HepG2 (cell line): ENCODE results near the gene TUBAL3. TPM values are rescaled to one million over a fixed set of nuclear protein-coding genes. Genes with fewer than 3 reads are reported as not detected.

ENCODE experiments used
- ATAC-seq: fragments of 200-7000 bp; cut with Tn5 transposase; 3 replicates; pipeline ENCODE4 v1.9.1; 2020; ENCODE audit warnings: mild to moderate bottlenecking, moderate library complexity
- BruUV-seq: library from RNA; stranded (reverse); fragments of 400-500 nt; replicated peaks from 2 replicates; lab custom pipeline; 2021; lab: Mats Ljungman, UMichigan
- CTCF ChIA-PET: fragments of 300-600 bp; formaldehyde crosslinking; extraction: SDS; loops from one replicate; lab custom pipeline; 2021; ENCODE audit warnings: low total read pairs, inconsistent platforms, low intra/inter-chr PET ratio; lab: Yijun Ruan, JAX
- POLR2A ChIA-PET: fragments of 350-600 bp; sonication (Branson Sonifier 250); formaldehyde crosslinking; loops from one replicate; lab custom pipeline; 2020; ENCODE audit warnings: antibody characterized with exemption, inconsistent platforms; lab: Yijun Ruan, JAX
- DNase-seq: peaks from one replicate; pipeline ENCODE4 v3.0.0-alpha.2; 2015; ENCODE audit warnings: low spot score
- FAIRE-seq: peaks from 3 replicates; lab custom pipeline; 2011; peaks lifted over from hg19 to GRCh38; lab: Jason Lieb, UNC
- H2AFZ ChIP-seq: one replicate; pipeline ENCODE4 v1.6.1; 2011; ENCODE audit warnings: low read length, inconsistent platforms
- H3K27ac ChIP-seq: fragments of 300-600 bp; 3 replicates; pipeline ENCODE4 v1.8.0; 2011; ENCODE audit warnings: mixed run types, mild to moderate bottlenecking, mixed read lengths, low read length, inconsistent platforms; ENCODE audit not compliant: insufficient read depth; ENCODE audit errors: extremely low read length
- H3K27me3 ChIP-seq, 2 experiments: fragments of 200-600 bp in 1 of 2; 2 replicates in 1 of 2; 3 replicates in 1 of 2; pipeline versions ENCODE4 v1.6.0 to v1.8.0; 2011; ENCODE audit warnings: low read length in 2 of 2, mild to moderate bottlenecking in 2 of 2, moderate library complexity in 2 of 2, inconsistent platforms in 1 of 2; ENCODE audit not compliant: insufficient read depth in 2 of 2, control insufficient read depth in 1 of 2
- H3K36me3 ChIP-seq, 2 experiments: fragments of 200-600 bp in 1 of 2; replicated peaks in 1 of 2; 2 replicates in 1 of 2; 3 replicates in 1 of 2; pipeline versions ENCODE4 v1.5.1 to v1.8.0; 2011; ENCODE audit warnings: low read length in 2 of 2, inconsistent platforms in 1 of 2; ENCODE audit not compliant: insufficient read depth in 2 of 2, control insufficient read depth in 1 of 2
- H3K4me1 ChIP-seq: 2 replicates; pipeline ENCODE4 v1.5.1; 2012; ENCODE audit warnings: low read length, inconsistent platforms; ENCODE audit not compliant: insufficient read depth
- H3K4me2 ChIP-seq: 2 replicates; pipeline ENCODE4 v1.6.0; 2011; ENCODE audit warnings: low read depth, low read length, inconsistent platforms
- H3K4me3 ChIP-seq, 3 experiments: fragments of 200-600 bp in 1 of 3; sonication (generic), shearing (Covaris generic) in 1 of 3; replicated peaks in 1 of 3; 2 replicates each; pipeline ENCODE4 v1.5.1; 2011 to 2016; ENCODE audit warnings: low read length in 3 of 3, inconsistent platforms in 2 of 3, low read depth in 2 of 3, mild to moderate bottlenecking in 2 of 3, control low read depth in 1 of 3, mixed read lengths in 1 of 3; ENCODE audit not compliant: insufficient read depth in 1 of 3
- H3K79me2 ChIP-seq: one replicate; pipeline ENCODE4 v1.6.1; 2011; ENCODE audit warnings: low read length, inconsistent platforms; ENCODE audit not compliant: insufficient read depth
- H3K9ac ChIP-seq: 2 replicates; pipeline ENCODE4 v1.6.0; 2011; ENCODE audit warnings: mild to moderate bottlenecking, low read depth, low read length, inconsistent platforms; ENCODE audit not compliant: insufficient read depth
- H3K9me3 ChIP-seq: 2 replicates; pipeline ENCODE4 v1.5.1; 2012; ENCODE audit warnings: mild to moderate bottlenecking, low read length
- H4K20me1 ChIP-seq: 2 replicates; pipeline ENCODE4 v1.6.0; 2011; ENCODE audit warnings: inconsistent platforms, mild to moderate bottlenecking, low read length, moderate library complexity; ENCODE audit not compliant: insufficient read depth
- AFF4 ChIP-seq: sonication (generic); formaldehyde crosslinking; IDR thresholded peaks from 2 replicates; pipeline ENCODE4 v1.4.0; 2020; ENCODE audit warnings: missing genetic modification reagents
- CREB3 ChIP-seq: sonication (generic); formaldehyde crosslinking; IDR thresholded peaks from 2 replicates; pipeline ENCODE4 v1.5.0; 2020; ENCODE audit warnings: missing genetic modification reagents
- CREM ChIP-seq, 2 experiments: sonication (generic) in 1 of 2; formaldehyde crosslinking in 1 of 2; IDR thresholded peaks; 2 replicates each; pipeline versions ENCODE4 v1.4.0 to v1.6.1; 2016 to 2020; ENCODE audit warnings: antibody characterized with exemption in 1 of 2, mild to moderate bottlenecking in 1 of 2, missing genetic modification reagents in 1 of 2
- CTCF ChIP-seq: sonication (generic); formaldehyde crosslinking; IDR thresholded peaks from 2 replicates; pipeline ENCODE4 v1.5.0; 2020; ENCODE audit warnings: mild to moderate bottlenecking, missing genetic modification reagents, moderate library complexity
- MIXL1 ChIP-seq: IDR thresholded peaks from 2 replicates; pipeline ENCODE4 v1.6.1; 2016
- SMC3 ChIP-seq: IDR thresholded peaks from 2 replicates; pipeline ENCODE4 v1.6.1; 2011; ENCODE audit warnings: low read length, improper control_type of control experiment
- STAG1 ChIP-seq: sonication (generic); formaldehyde crosslinking; IDR thresholded peaks from 2 replicates; pipeline ENCODE4 v1.4.0; 2020; ENCODE audit warnings: missing genetic modification reagents
- ZFP90 ChIP-seq: sonication (generic); formaldehyde crosslinking; IDR thresholded peaks from 2 replicates; pipeline ENCODE4 v1.8.0; 2022; ENCODE audit warnings: missing genetic modification reagents, mild to moderate bottlenecking, inconsistent platforms, borderline replicate concordance
- ZNF12 ChIP-seq: sonication (generic); formaldehyde crosslinking; IDR thresholded peaks from 2 replicates; pipeline ENCODE4 v1.5.0; 2020; ENCODE audit warnings: missing genetic modification reagents
- ZNF282 ChIP-seq: fragments of 450-650 bp; IDR thresholded peaks from 2 replicates; pipeline ENCODE4 v1.6.1; 2018; ENCODE audit not compliant: partially characterized antibody
- ZNF382 ChIP-seq: sonication (generic); formaldehyde crosslinking; IDR thresholded peaks from 2 replicates; pipeline ENCODE4 v1.5.0; 2020; ENCODE audit warnings: missing genetic modification reagents, mild to moderate bottlenecking, borderline replicate concordance
- ZNF629 ChIP-seq: sonication (generic); formaldehyde crosslinking; conservative IDR thresholded peaks from 2 replicates; pipeline ENCODE4 v1.5.0; 2020; ENCODE audit warnings: missing genetic modification reagents
- ZNF720 ChIP-seq: sonication (generic); formaldehyde crosslinking; IDR thresholded peaks from 2 replicates; pipeline ENCODE4 v1.4.0; 2020; ENCODE audit warnings: missing genetic modification reagents
- ZNF746 ChIP-seq: sonication (generic); formaldehyde crosslinking; IDR thresholded peaks from 2 replicates; pipeline ENCODE4 v1.8.0; 2022; ENCODE audit warnings: mild to moderate bottlenecking, missing genetic modification reagents
- ZSCAN22 ChIP-seq: sonication (generic); formaldehyde crosslinking; IDR thresholded peaks from 2 replicates; pipeline ENCODE4 v1.4.0; 2020; ENCODE audit warnings: mild to moderate bottlenecking, missing genetic modification reagents
- ZSCAN5A ChIP-seq: sonication (generic); formaldehyde crosslinking; IDR thresholded peaks from 2 replicates; pipeline ENCODE4 v1.8.0; 2022; ENCODE audit warnings: mild to moderate bottlenecking, missing genetic modification reagents, borderline replicate concordance
- WGBS: methylation state at CpG from one replicate; pipeline ENCODE4 v1.1.6; 2017; ENCODE audit warnings: low lambda C conversion rate; 5-methylcytosine and 5-hydroxymethylcytosine counted together
- in situ Hi-C: cut with HindIII; loops from 2 replicates; pipeline ENCODE4 v1.10.0; 2017; ENCODE audit warnings: low pct_unique_long_range_greater_than_20kb; ENCODE audit not compliant: extremely low pct_ligation_motif_present
- intact Hi-C: fragments of 100-400 bp; cut with micrococcal nuclease; formaldehyde crosslinking; loops from one replicate; pipeline ENCODE4 v1.10.0; 2022; ENCODE audit not compliant: unreplicated experiment
- polyA plus RNA-seq, 8 experiments: library from polyadenylated mRNA; depleted of rRNA in 3 of 8; stranded (reverse) in 7 of 8; unstranded in 1 of 8; fragments of >200 nt; fragmentation: Illumina TruSeq in 4 of 8; extraction: Trizol in 4 of 8; gene quantifications; 2 replicates each; pipeline versions ENCODE4 v1.2.1 to v1.2.3, GENCODE V29; 2011 to 2016; ENCODE audit warnings: low read depth in 4 of 8, missing spikeins in 1 of 8, mixed read lengths in 1 of 8; ENCODE audit not compliant: insufficient read depth in 1 of 8
- total RNA-seq, 5 experiments: library from RNA; depleted of rRNA; stranded (reverse); fragments of >200 nt; fragmentation: Illumina TruSeq; extraction: Trizol; gene quantifications; 2 replicates each; pipeline ENCODE4 v1.2.3, GENCODE V29; 2016; ENCODE audit warnings: low read depth in 1 of 5

TUBAL3 gene
- total and polyA plus RNA-seq, 2 of the 13 experiments (the other 11 are each of a cell fraction or from before 2014, with no cell fraction given): 0.07 to 0.26 TPM

DNA sequence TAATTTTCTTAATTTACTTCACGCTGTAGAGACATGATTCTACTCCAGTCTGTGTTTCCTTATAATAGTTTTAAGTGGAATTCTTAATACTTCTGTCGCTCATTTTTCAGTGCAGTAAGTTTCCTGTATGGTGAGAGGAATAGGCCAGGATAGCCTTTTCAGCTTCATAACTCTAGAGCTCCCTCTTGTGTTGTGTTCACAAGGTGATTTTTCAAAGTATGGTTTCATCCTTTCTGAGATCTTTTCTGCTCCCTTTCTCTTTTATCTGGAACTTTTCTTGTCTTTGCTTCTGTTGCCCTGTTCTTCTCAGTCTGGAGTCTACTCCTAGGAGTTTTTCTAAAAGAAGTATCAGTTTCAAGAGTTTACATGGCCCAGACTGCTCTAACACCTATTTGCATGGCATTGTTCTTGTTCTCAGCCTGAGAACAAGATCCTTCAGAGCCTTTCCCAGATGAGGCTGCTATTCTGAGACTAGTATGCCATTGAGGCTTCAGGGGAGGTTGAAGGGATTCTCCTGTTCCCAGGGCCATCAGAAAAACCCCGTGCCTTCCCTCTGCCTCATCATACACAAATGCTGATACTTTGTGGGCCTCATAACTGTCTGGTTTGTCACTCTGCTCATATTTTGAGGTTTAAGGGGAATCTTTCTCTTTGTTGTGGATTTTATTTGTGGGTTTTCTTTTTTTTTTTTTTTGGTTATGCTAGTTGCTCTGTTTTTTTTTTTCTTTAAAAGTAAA, 29.6 kb upstream of the TUBAL3 start:
- Histone ChIP-seq H3K36me3 (peaks cover 3 to 8% of the 10 kb centered on the region in 2 experiments; a peak in 3 of 5 replicates), H3K9ac (no peak overlapping the region), H3K27me3 (no peaks in the 10 kb centered on the region), H3K79me2 (peaks cover 2% of the 10 kb centered on the region), H3K4me2 (no peak overlapping the region), H4K20me1 (no peaks in the 10 kb centered on the region), H3K9me3 (no peaks in the 10 kb centered on the region), H3K27ac (no peak overlapping the region), H2AFZ (no peak overlapping the region), H3K4me3 (no peak overlapping the region), H3K4me1 (peaks cover 17% of the 10 kb centered on the region)
- POLR2A ChIA-PET: interaction anchor here (1.2 to 1.5 kb wide), 2 partner anchors 12 to 13 kb away, joined by 5 to 7 read pairs; no protein-coding TSS in a partner anchor
- in situ Hi-C loops (loop anchor here (10.0 kb wide), 1 partner anchor 609 kb away; the partner anchor contains the start of gene AKR1E2), intact Hi-C loops (loop anchor here (1.0 to 10.0 kb wide), 4 partner anchors 50 to 619 kb away; no protein-coding TSS in a partner anchor)
- FAIRE-seq (peak; percentile 68), ATAC-seq (peak; percentile 66; the same call in 2 of the 3 replicates), DNase-seq (peak; percentile 41)
- 68% methylated on average over 3 of the region's 3 CpGs for WGBS
- BruUV-seq: no TSS peak
- CTCF ChIA-PET: interaction anchor here (1.6 to 2.8 kb wide), 3 partner anchors 141 to 619 kb away, joined by 3 to 32 read pairs (median 25); no protein-coding TSS in a partner anchor
- TF ChIP-seq CTCF (CRISPR knock-in tag) (peak; percentile 74), ZNF746 (CRISPR knock-in tag) (no peak), STAG1 (CRISPR knock-in tag) (peak; percentile 86), ZNF382 (no peak), ZSCAN5A (CRISPR knock-in tag) (no peak), ZNF720 (CRISPR knock-in tag) (no peak), ZFP90 (CRISPR knock-in tag) (no peak), CREM (IDR thresholded peaks at IDR 0.05) (no peak), CREM (CRISPR knock-in tag; IDR thresholded peaks at IDR 0.05) (no peak), ZNF282 (no peak), MIXL1 (CRISPR knock-in tag) (0 out of 2 replicates have a peak, but pooled peaks have one; percentile 18), ZNF629 (CRISPR knock-in tag) (no peak), CREB3 (CRISPR knock-in tag) (0 out of 2 replicates have a peak, but pooled peaks have one; percentile 34), ZNF12 (CRISPR knock-in tag) (peak; percentile 88), ZSCAN22 (no peak), SMC3 (peak; percentile 83), AFF4 (CRISPR knock-in tag) (no peak)
